ENCODE data around the gene VPS72.
A peak's percentile ranks its signal among the peaks of the same experiment; 100 is the strongest.

VPS72 gene

DNA sequence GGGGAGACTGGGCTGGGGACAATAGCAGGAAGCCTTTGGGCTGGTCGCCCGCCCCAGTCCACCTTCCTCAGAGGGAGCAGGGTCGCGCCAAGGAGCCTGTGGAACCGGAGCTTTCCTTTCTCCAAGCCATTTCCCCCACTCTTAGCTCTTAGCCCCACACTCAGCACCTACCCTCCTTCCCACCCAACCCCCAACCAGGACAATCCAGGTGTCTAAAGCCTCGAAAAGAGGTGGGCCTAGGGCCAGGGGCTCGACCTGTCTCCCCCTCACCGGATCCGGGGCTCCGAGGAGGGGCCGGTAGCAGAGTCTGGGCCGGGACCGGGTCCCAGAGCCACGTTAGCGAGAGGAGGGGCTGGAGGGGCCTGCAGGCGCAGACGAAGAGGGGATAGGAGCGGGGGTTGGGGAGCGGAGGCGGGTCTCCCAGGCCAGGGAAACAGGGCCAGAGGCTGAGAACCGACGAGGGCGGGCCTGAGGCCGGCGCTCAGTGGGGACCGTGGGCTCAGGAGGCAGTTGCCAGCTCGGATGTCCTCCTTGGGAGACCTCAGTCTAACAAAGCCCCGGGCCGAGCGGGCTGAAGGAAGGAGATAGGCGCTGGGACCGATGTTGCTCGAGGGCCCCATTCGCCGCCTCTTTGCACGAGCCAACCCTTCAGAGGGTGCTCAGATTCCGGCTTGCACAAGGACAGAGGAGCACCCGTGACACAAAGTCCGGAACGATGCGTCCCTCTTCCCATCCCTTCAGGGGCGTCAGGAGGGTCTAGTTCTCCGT, 44.5 kb downstream of the VPS72 start:
- no peak for DNase-seq (ENCODE audit: low read depth in 3 of 3)

DNA sequence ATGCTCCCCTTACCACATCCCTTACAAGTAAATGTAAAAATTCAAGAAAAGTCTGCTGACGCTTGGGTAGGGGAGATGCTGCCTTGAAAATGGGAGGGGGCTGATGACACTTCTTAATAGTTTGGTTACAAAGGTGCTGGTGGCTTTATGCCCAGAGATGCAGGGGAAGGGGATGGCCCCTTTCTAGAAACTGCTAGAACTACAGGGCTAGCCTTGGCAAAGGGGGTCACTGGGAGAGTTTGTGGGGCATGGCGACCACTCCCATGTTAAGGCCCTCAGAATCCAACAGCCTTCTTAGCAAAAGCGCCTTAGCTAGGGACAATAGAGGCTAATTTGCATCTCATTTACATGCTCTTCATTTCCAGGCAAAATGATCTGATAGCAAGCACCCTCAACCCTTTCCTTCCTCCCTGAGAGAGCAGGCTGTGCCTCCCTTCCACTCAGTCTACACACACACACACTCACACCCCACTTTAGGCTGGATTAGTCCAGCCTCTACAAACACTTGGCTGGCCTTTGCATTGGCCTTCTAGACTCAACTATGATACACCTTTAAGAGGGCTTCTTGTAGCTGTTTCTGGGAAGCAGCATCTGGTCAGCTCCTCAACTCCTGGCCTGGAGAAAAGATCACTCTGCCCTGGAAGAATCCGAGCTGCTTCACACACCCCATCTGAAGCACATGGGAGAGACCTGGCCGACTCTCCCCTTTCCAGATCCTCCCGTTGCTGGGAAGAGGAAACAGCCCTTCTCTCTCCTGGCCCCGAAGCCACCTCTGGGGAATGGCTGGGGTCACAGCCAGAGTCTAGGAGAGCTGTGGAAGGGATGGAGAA, 45.3 kb downstream of the VPS72 start:
- DNase-seq (ENCODE audit: low read depth in 3 of 3) = no peak

DNA sequence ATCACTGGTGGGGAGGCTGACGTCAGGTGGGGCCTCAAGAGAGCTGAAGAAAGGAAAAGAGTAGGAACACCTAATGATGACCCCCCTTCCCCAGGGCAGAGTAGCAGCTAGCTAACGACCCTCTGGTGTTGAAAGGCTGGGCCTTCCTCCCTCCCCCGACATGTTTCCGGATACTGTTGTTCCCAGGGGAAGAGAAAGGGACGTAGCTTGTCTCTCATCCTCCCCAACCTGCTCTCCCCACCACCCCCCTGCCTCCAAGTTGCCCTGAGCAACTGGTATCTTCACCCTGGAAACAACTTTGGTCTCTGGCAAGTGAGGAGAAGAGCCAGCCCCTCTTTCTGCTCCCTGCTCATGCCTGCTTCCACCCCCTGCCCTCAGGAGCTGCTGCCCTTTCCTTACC, 46.0 kb downstream of the VPS72 start:
- DNase-seq (ENCODE audit: low read depth in 3 of 3) = no peak

DNA sequence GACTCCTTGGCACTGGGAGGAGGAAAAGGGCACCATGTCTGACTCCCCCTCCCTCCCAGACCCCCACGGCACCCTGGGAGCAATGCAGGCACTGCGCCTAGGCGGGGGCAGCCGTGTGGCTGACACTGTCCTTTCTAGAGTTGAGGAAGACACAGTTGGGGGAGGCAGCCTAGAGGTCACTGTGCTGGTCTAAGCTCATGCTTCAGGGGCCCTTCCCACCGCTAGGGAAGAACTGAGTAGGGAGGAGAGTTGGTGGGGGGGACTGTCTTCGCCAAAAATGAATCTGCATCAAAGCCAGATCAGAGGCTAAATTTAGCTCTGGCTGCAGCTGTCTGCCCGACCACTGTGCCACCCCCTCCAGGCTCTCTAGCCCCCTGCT, 47.0 kb downstream of the VPS72 start:
- no peak for DNase-seq (ENCODE audit: low read depth in 3 of 3)

DNA sequence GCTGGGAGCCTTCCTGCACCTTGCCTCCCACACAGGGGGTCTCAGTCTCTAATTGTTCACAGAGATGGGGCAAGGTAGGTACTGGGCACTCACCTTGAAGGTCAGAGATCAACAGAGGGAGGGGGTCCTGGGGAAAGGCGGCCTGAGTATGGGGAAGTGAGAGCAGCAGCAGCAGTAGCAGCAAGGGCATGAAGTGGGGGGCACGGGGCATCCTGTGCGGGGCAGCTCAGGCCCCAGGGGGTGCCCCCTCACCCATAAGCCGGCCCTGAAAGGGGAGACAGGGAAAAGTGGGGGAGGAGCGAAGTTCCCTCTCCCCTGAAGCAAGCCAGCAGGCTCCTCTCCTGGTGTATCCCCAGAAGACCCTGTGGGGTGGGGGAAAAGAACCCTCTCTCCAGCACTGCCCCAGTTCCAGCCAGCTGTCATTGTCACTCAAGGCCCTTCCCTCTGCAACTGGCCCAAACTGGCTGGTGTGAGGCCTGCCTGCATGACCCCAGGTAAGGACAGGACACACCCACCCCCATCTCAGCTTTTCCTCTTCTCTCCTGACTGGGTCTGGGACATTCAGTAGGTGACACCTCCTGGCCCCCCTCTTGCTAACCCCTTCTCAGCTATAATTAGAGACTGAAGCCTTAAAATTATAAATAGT, 47.5 kb downstream of the VPS72 start:
- DNase-seq (ENCODE audit: low read depth in 3 of 3) = no peak

DNA sequence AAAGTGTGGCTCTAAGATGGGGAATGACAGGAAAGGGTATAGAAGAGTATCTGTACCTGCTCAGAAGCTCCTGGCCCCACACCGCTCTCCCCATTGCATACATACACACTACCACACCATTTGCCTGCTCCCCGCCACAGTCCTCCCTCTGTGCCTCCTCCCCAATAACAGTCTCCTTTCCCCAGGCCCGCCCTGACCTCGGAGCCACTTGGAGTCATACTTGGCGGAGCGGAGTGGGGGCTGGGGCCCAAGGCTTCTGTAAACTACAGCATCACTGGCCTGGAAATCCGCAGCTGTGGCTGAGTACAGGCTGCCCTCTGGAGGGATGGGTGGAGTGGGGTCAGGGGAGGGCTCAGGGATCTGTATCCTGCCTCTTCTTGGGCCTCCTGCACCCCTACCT, 52.2 kb downstream of the VPS72 start:
- DNase-seq (ENCODE audit: low read depth in 3 of 3) = no peak

- DNase-seq (ENCODE audit: low read depth in 3 of 3) = no peak
These were observed 54.3 kb downstream of the VPS72 start for GRCh38 chr1:151135433-151136385.

DNA sequence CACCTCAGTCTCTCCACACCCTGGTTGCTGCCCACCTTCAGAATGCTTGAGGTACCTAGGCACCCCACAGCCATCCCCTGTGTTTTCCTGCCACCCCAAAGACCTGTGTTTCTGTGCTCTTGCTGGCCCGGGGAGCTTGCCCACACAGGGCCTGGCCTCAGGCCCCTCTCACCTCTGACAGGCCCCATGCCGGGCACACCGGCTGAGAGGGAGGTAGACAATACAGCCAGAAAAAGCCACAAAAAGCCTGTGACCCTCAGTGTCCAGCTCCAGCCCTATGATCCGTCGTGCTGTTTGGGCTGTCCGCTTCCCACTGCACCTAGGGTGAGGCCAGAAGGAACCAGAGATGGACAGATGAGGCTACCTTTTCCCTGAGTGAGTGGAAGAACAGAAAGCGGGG, 55.0 kb downstream of the VPS72 start:
- DNase-seq (ENCODE audit: low read depth in 3 of 3) = no peak

GRCh38 chr1:151134396-151134795, 55.6 kb downstream of the VPS72 start:
- DNase-seq (ENCODE audit: low read depth in 3 of 3) = no peak

GRCh38 chr1:151133018-151133806, 56.8 kb downstream of the VPS72 start:
- DNase-seq (ENCODE audit: low read depth in 3 of 3) = no peak

GRCh38 chr1:151132335-151133017, 57.5 kb downstream of the VPS72 start:
- DNase-seq (ENCODE audit: low read depth in 3 of 3) = no peak

GRCh38 chr1:151131701-151132334, 58.2 kb downstream of the VPS72 start:
- no peak for DNase-seq (ENCODE audit: low read depth in 3 of 3)

DNA sequence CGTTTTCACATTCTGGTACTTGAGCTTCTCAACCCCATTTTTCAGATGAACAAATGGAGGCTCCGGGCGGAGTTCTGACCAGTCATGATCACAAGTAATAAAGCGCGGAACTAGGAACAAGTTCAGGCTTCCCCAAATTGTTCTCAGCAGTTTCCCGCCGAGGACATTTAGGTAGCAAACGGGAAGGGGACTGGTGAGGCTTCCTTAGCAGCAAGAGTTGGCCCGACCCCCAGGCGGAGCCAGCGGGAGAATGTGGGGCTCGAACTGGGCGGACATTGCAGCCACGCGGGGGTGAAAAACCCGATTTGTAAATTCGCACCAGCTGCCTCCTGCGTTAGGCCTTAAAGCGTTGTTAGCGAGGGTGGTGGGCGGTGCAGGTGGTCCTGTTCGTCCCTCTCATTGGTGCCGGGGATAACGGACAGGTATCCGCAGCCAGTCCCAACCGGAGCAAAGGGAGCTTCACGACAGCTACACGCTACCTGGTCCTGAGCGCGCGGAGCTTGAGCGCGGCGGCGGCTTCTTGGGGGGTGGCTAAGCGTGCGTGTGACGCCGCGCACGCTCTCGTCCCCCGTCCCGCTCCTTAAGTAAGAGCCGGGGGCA, 58.9 kb downstream of the VPS72 start:
- peak; percentile 61 to 68 (median 67) for DNase-seq (ENCODE audit: low read depth in 3 of 3)

DNA sequence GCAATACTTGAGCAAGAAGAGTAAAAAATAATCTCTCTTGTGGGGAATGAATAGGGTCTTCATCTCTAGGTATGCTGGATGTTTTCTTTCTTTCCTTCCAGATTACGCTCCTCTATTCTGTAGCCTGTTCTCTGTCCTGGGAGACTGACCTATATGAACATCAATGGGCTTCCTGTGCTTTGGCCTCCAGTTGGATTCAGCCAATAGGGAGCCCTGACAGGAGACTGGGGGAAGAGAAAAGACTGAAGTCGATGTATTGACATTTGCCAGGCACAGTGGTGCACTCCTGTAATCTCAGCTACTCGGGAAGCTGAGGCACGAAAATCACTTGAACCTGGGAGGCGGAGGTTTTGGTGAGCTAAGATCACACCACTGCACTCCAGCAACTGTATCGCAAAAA, 61.2 kb downstream of the VPS72 start:
- DNase-seq (ENCODE audit: low read depth in 3 of 3) = no peak
